ENCODE measurements around the gene HYAL3. TPM values are rescaled to one million over a fixed set of nuclear protein-coding genes. Genes with fewer than 3 reads are reported as not detected.

The HYAL3 gene
- total RNA-seq, 6 donors from 2014 or later, result 0.33 to 5.7 (median 3.1) TPM

DNA sequence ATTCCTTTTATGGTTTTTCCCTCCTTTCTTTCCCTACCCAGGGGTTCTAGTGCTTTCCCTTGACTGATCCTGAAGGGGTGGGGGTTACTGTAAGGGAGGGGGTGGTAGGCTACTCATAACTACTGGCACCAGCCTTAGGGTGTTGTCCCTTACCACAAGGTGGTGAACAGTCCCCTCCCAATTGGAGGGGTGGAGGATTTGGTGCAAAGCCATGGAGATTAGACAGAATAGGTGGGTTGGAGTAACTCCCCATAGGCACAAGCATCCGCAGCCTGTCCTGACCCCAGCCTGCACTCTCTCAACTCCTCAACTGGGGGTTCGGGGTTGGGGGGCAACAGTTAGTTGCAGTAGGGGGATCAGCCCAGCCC is 25.9 kb upstream of the HYAL3 start:
- Histone ChIP-seq H3K27me3 (no peaks in the 10 kb centered on the region), H3K9me3 (no peaks in the 10 kb centered on the region), H3K27ac (peak overlapping the region; percentile 94 to 97 (median 95)), H3K4me3 (no peak overlapping the region), H3K4me1 (peaks cover 46 to 76% (median 63%) of the 10 kb centered on the region in 4 donors), H3K36me3 (peaks cover 4 to 39% (median 24%) of the 10 kb centered on the region in 4 donors)
- 92 to 100% methylated on average over 1 to 2 of the region's 2 CpGs for WGBS, 2 donors
- TF ChIP-seq POLR2AphosphoS5 (IDR thresholded peaks at IDR 0.05) (no peak), EP300 (IDR thresholded peaks at IDR 0.05) (no peak), POLR2A (IDR thresholded peaks at IDR 0.05) (no peak)
- TF ChIP-seq, protein P1, sequence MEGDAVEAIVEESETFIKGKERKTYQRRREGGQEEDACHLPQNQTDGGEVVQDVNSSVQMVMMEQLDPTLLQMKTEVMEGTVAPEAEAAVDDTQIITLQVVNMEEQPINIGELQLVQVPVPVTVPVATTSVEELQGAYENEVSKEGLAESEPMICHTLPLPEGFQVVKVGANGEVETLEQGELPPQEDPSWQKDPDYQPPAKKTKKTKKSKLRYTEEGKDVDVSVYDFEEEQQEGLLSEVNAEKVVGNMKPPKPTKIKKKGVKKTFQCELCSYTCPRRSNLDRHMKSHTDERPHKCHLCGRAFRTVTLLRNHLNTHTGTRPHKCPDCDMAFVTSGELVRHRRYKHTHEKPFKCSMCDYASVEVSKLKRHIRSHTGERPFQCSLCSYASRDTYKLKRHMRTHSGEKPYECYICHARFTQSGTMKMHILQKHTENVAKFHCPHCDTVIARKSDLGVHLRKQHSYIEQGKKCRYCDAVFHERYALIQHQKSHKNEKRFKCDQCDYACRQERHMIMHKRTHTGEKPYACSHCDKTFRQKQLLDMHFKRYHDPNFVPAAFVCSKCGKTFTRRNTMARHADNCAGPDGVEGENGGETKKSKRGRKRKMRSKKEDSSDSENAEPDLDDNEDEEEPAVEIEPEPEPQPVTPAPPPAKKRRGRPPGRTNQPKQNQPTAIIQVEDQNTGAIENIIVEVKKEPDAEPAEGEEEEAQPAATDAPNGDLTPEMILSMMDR (IDR thresholded peaks at IDR 0.05), result no peak
- no peak for ATAC-seq (ENCODE audit: low FRiP score in 2 of 2)
- no peak for DNase-seq

DNA sequence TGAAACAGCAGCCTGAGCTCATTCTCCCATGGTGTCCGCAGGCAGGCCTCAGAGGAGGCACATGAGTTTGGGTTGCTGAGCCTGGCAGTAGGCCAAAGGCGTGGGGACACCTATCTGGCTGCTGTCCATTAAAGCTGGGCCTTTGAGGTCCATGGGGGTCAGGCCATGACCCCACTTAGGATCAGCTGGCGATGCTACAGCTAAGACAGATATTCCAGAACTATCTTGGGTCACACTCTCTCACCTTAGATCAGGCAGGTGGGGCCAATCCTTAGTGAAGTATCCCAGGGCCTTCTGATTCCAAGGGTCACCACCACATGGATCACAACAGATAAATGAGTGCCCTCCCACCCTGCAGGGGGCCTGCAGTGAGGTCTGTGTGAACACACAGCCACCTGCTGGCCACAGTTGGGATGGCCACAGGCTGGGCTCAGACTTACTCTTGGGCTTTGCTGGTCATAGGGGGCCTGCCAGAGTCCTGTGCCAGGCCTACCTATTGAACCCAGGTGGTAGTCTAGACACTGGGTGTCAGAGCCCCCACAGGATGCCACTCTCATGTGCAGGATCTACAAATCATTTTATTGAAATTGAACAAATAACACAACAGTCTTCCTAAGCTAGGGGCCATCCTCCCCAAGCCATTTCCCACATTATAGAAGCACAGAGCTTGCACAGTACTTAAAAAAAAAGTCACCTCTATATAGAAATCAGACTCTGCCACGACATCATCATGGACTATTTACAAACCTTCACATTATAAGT is 25.3 kb upstream of the HYAL3 start:
- peak in 1 of 2 donors; percentile 75 for DNase-seq
- peak overlapping the region in 1 of 4 donors; percentile 96 for H3K4me3 ChIP-seq
- no peaks in the 10 kb centered on the region for H3K9me3 ChIP-seq
- TF ChIP-seq EP300 (IDR thresholded peaks at IDR 0.05) (no peak), POLR2A (IDR thresholded peaks at IDR 0.05) (no peak), POLR2AphosphoS5 (IDR thresholded peaks at IDR 0.05) (peak in 1 of 2 donors; percentile 35)
- TF ChIP-seq, protein P1 (IDR thresholded peaks at IDR 0.05), result peak; percentile 86 to 95 (median 91)
- peaks cover 0 to 39% (median 23%) of the 10 kb centered on the region in 4 donors for H3K36me3 ChIP-seq
- H3K4me1 ChIP-seq, result peaks cover 51 to 82% (median 69%) of the 10 kb centered on the region in 4 donors
- 32 to 42% methylated on average over 1 to 4 of the region's 4 CpGs for WGBS, 2 donors
- no peaks in the 10 kb centered on the region for H3K27me3 ChIP-seq
- ATAC-seq (ENCODE audit: low FRiP score in 2 of 2), result peak in 1 of 2 donors; percentile 32
- H3K27ac ChIP-seq, result peak overlapping the region; percentile 94 to 97 (median 95)

DNA sequence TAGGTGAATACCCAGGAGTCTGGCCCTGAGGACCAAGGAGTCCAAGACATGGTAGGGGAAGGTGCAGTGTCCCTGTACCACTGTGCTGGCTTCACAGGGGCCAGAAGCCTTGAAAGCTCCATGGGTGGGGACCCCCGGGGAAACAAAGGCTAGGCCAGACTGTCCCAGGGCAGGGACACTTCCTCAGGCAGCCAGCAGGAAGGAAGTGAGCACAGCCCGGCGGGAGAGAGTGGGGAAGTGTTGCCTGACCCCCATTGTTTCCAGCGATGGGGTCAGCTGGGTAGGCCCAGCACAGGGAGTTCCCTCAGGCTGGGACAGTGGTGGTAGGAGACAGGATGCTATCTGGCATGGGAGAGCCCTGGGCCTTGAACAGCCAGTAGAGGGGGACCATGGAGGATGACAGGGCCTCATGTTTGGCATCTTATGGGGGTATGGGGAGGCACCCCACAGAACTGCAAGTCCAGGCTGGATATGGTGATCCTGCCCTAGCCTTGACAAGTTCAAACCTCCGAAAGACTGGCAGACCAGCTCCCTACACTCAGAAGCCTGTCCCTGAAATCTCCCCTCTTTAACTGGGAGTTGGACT is 24.5 kb upstream of the HYAL3 start:
- DNase-seq (peak in 1 of 2 donors; percentile 74), ATAC-seq (ENCODE audit: low FRiP score in 2 of 2) (peak in 1 of 2 donors; percentile 23)
- H3K27ac ChIP-seq, result peak overlapping the region; percentile 94 to 97 (median 95)
- 20 to 63% methylated on average over 3 to 5 of the region's 5 CpGs for WGBS, 2 donors
- no peaks in the 10 kb centered on the region for H3K9me3 ChIP-seq
- peaks cover 60 to 84% (median 74%) of the 10 kb centered on the region in 4 donors for H3K4me1 ChIP-seq
- peak overlapping the region in 3 of 4 donors; percentile 65 to 96 (median 79) for H3K4me3 ChIP-seq
- H3K27me3 ChIP-seq, result no peaks in the 10 kb centered on the region
- H3K36me3 ChIP-seq, result peaks cover 3 to 41% (median 26%) of the 10 kb centered on the region in 4 donors
- TF ChIP-seq, protein P1 (IDR thresholded peaks at IDR 0.05), result peak in 5 of 6 experiments; percentile 18 to 72 (median 49)
- TF ChIP-seq POLR2AphosphoS5 (IDR thresholded peaks at IDR 0.05), result peak; percentile 95 to 96
- TF ChIP-seq POLR2A (IDR thresholded peaks at IDR 0.05), result peak in 2 of 4 donors; percentile 12 to 23
- peak; percentile 85 to 99 (median 96) for TF ChIP-seq EP300 (IDR thresholded peaks at IDR 0.05)

DNA sequence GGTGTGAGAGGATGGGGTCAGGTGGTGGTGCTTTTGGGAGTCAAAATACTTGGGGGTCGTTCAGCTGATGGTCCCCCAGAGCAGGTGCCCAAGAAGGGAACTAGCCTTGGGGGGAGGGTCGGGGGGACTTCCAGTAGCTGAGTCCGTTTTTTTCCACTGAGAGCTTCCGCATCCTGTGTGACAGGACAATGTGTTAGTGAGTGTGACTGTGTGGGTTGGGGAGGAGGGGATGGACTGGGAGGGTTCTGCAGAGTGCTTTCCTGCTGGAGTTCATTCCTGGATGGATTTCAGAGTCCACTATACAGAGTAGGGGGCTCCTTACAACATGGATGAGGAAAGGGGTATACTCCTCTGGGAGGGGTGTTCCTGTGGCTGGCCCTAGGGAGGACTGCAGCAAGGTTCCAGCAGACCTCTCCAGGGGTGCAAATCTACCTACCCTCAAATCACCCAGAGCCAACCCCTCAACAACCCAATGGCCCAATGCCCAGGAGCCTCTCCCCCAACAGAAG is 23.9 kb upstream of the HYAL3 start:
- Histone ChIP-seq H3K27me3 (no peaks in the 10 kb centered on the region), H3K4me3 (peak overlapping the region in 3 of 4 donors; percentile 65 to 96 (median 79)), H3K27ac (peak overlapping the region; percentile 94 to 97 (median 95)), H3K36me3 (peaks cover 5 to 46% (median 30%) of the 10 kb centered on the region in 4 donors), H3K9me3 (no peaks in the 10 kb centered on the region), H3K4me1 (peaks cover 65 to 84% (median 77%) of the 10 kb centered on the region in 4 donors)
- ATAC-seq (ENCODE audit: low FRiP score in 2 of 2) (peak in 1 of 2 donors; percentile 34), DNase-seq (peak in 1 of 2 donors; percentile 70)
- no peak for TF ChIP-seq POLR2A (IDR thresholded peaks at IDR 0.05)
- TF ChIP-seq POLR2AphosphoS5 (IDR thresholded peaks at IDR 0.05), result peak in 1 of 2 donors; percentile 5
- TF ChIP-seq EP300 (IDR thresholded peaks at IDR 0.05), result peak in 2 of 4 donors; percentile 26 to 80
- TF ChIP-seq, protein P1 (IDR thresholded peaks at IDR 0.05), result no peak
- 30 to 47% methylated on average over 3 to 4 of the region's 4 CpGs for WGBS, 2 donors

All from upper lobe of left lung (tissue), 6 donors.